Mesendoderm (in vitro differentiated cells): ENCODE data around the gene RGCC.
"Not testable (repeated sequence)": the region's sequence is repeated elsewhere in the genome, so short reads cannot be mapped to it uniquely, and the experiment has no call there.

ENCODE experiments used
- DNase-seq: peaks from one replicate; pipeline ENCODE4 v3.0.0; 2013
- H2AK5ac ChIP-seq: 2 replicates; pipeline ENCODE4 v1.6.1; 2013; ENCODE audit warnings: low read length, inconsistent platforms
- H2BK120ac ChIP-seq: 2 replicates; pipeline ENCODE4 v1.6.1; 2013; ENCODE audit warnings: low read depth, mild to moderate bottlenecking, low read length, moderate library complexity, mixed read lengths
- H2BK15ac ChIP-seq: replicated peaks from 2 replicates; pipeline ENCODE4 v1.6.1; 2013; ENCODE audit warnings: low read depth, mild to moderate bottlenecking, moderate library complexity
- H2BK5ac ChIP-seq: 2 replicates; pipeline ENCODE4 v1.6.1; 2013; ENCODE audit warnings: low read length, inconsistent platforms
- H3K18ac ChIP-seq: 2 replicates; pipeline ENCODE4 v1.6.1; 2013; ENCODE audit warnings: mild to moderate bottlenecking, low read length, mixed read lengths
- H3K23ac ChIP-seq: one replicate; pipeline ENCODE4 v1.6.1; 2013; ENCODE audit warnings: low read length
- H3K27ac ChIP-seq: 2 replicates; pipeline ENCODE4 v1.5.1; 2013; ENCODE audit warnings: low read depth, mild to moderate bottlenecking, inconsistent platforms, low read length, moderate library complexity
- H3K27me3 ChIP-seq: 2 replicates; pipeline ENCODE4 v1.6.1; 2013; ENCODE audit warnings: low read length, control low read depth, mild to moderate bottlenecking, inconsistent platforms; ENCODE audit not compliant: insufficient read depth, poor library complexity
- H3K36me3 ChIP-seq: 2 replicates; pipeline ENCODE4 v1.6.1; 2013; ENCODE audit warnings: low read length, inconsistent platforms; ENCODE audit not compliant: control insufficient read depth, insufficient read depth
- H3K4ac ChIP-seq: one replicate; pipeline ENCODE4 v1.6.1; 2013; ENCODE audit warnings: low read depth, mild to moderate bottlenecking, low read length, moderate library complexity
- H3K4me1 ChIP-seq: 2 replicates; pipeline ENCODE4 v1.6.1; 2013; ENCODE audit warnings: low read depth, low read length, inconsistent platforms; ENCODE audit not compliant: control insufficient read depth
- H3K4me2 ChIP-seq: 2 replicates; pipeline ENCODE4 v1.6.1; 2013; ENCODE audit warnings: low read length
- H3K4me3 ChIP-seq: 2 replicates; pipeline ENCODE4 v1.5.1; 2013; ENCODE audit warnings: mild to moderate bottlenecking, low read length
- H3K56ac ChIP-seq: one replicate; pipeline ENCODE4 v1.6.1; 2013; ENCODE audit warnings: low read length
- H3K79me1 ChIP-seq: 2 replicates; pipeline ENCODE4 v1.6.1; 2013; ENCODE audit warnings: low read length, inconsistent platforms
- H3K79me2 ChIP-seq: 2 replicates; pipeline ENCODE4 v1.6.1; 2013; ENCODE audit warnings: mild to moderate bottlenecking, low read length; ENCODE audit not compliant: control insufficient read depth, insufficient read depth
- H3K9ac ChIP-seq: 2 replicates; pipeline ENCODE4 v1.6.1; 2013; ENCODE audit warnings: low read length, inconsistent platforms
- H4K5ac ChIP-seq: one replicate; pipeline ENCODE4 v1.6.1; 2013; ENCODE audit warnings: low read length
- H4K8ac ChIP-seq: one replicate; pipeline ENCODE4 v1.6.1; 2013; ENCODE audit warnings: low read depth, mild to moderate bottlenecking, control low read depth, low read length, moderate library complexity
- WGBS: extraction: QIAGEN DNeasy Blood & Tissue Kit; methylation state at CpG from one replicate; pipeline ENCODE4 v1.1.7; 2013; ENCODE audit warnings: low lambda C conversion rate, missing lambda C conversion rate; ENCODE audit not compliant: insufficient coverage; ENCODE audit errors: extremely low coverage; 5-methylcytosine and 5-hydroxymethylcytosine counted together

RGCC gene

GRCh38 chr13:41503356-41503755 is 46.0 kb downstream of the RGCC start:
- no peak overlapping the region for H3K23ac ChIP-seq
- WGBS, result no CpG with 5 or more reads among the region's 3 CpGs
- no peak overlapping the region for H2BK5ac ChIP-seq
- H3K36me3 ChIP-seq, result no peaks in the 10 kb centered on the region
- no peak overlapping the region for H4K5ac ChIP-seq
- H2AK5ac ChIP-seq, result no peak overlapping the region
- no peak for DNase-seq
- H3K56ac ChIP-seq, result no peak overlapping the region
- no peak overlapping the region for H3K9ac ChIP-seq
- H3K79me2 ChIP-seq, result no peaks in the 10 kb centered on the region
- H4K8ac ChIP-seq, result no peak overlapping the region
- no peaks in the 10 kb centered on the region for H3K79me1 ChIP-seq
- no peaks in the 10 kb centered on the region for H3K4me1 ChIP-seq
- H3K4me3 ChIP-seq, result no peak overlapping the region
- H3K4me2 ChIP-seq, result no peak overlapping the region
- no peak overlapping the region for H3K18ac ChIP-seq
- no peak overlapping the region for H3K27ac ChIP-seq
- no peak overlapping the region for H3K4ac ChIP-seq
- H3K27me3 ChIP-seq, result no peaks in the 10 kb centered on the region
- no peak overlapping the region for H2BK15ac ChIP-seq
- no peak overlapping the region for H2BK120ac ChIP-seq

DNA sequence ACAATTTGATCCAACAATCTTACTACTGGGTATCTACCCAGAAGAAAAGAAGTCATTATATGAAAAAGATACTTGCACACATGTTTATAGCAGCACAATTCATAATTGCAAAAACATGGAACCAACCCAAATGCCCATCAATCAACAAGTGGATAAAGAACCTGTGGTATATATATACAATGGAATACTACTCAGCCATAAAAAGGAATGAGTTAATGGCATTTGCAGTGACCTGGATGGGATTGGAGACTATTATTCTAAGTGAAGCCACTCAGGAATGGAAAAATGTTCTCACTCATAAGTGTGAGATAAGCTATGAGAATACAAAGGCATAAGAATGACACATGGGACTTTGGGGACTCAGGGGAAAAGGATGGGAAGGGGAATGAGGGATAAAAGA is 47.3 kb downstream of the RGCC start:
- H3K23ac ChIP-seq, H3K56ac ChIP-seq, H3K4ac ChIP-seq, DNase-seq, H3K27me3 ChIP-seq, H3K79me1 ChIP-seq, H3K36me3 ChIP-seq, H2BK120ac ChIP-seq, H3K4me2 ChIP-seq, H3K27ac ChIP-seq, H3K18ac ChIP-seq, H3K79me2 ChIP-seq, H4K8ac ChIP-seq, H3K4me1 ChIP-seq, H2BK15ac ChIP-seq, H4K5ac ChIP-seq, H3K9ac ChIP-seq, H2BK5ac ChIP-seq, H2AK5ac ChIP-seq, H3K4me3 ChIP-seq: not testable (repeated sequence)

DNA sequence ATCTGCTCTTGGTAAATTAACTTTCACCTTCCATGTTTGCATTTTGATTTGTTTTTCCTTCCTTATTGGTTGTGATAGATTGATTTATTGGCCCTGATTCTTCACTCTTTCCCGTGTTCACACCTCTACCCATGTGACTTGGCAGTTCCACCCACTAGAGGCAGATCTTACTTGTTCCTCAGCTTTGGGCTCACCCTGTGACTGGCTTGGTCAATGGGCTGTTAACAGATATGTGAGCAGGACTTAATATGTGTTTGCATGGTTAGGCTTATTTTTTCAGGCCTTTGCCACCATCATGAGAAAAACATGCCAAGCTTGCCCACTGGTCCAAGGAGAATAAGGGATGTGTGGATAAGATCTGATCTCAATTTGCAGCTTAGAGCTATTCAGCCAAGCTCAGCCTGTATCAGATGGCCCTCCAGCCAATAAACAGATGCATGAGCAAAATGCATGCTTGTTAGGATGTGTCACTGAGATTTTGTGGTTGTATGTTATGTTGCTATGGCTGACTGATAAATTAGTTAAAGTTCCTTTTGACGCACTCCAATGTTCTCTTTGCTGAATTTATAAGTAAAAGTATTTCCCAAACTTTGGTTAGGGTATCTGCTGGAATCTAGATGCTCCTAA is 48.0 kb downstream of the RGCC start:
- H3K36me3 ChIP-seq, result no peaks in the 10 kb centered on the region
- no peak overlapping the region for H3K56ac ChIP-seq
- no peaks in the 10 kb centered on the region for H3K79me2 ChIP-seq
- no peak overlapping the region for H3K4me2 ChIP-seq
- no peak overlapping the region for H4K5ac ChIP-seq
- H3K79me1 ChIP-seq, result no peaks in the 10 kb centered on the region
- H3K27me3 ChIP-seq, result no peaks in the 10 kb centered on the region
- H4K8ac ChIP-seq, result no peak overlapping the region
- H2AK5ac ChIP-seq, result no peak overlapping the region
- no peak overlapping the region for H3K23ac ChIP-seq
- H3K9ac ChIP-seq, result no peak overlapping the region
- WGBS, result no CpG with 5 or more reads among the region's 2 CpGs
- no peak overlapping the region for H2BK120ac ChIP-seq
- no peak overlapping the region for H2BK15ac ChIP-seq
- H3K18ac ChIP-seq, result no peak overlapping the region
- no peak overlapping the region for H3K4me3 ChIP-seq
- H2BK5ac ChIP-seq, result no peak overlapping the region
- no peak overlapping the region for H3K4ac ChIP-seq
- H3K27ac ChIP-seq, result no peak overlapping the region
- no peaks in the 10 kb centered on the region for H3K4me1 ChIP-seq
- no peak for DNase-seq

DNA sequence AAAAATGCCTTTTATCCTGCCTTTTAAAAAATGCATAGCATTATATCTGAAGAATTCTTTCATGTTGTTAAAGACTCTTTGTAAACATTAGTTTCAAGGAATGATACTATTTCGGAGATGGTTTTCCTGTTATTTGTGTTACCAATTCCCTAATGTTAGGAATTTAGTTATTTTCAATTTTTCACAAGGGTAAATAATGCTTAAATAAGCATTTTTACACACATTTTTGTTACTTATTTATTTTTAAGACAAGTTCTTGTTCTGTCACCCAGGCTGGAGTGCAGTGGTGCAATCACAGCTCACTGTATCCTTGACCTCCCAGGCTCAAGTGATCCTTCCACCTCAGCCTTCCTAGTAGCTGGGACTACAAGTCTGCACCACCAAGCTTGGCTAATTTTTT is 49.0 kb downstream of the RGCC start:
- Histone ChIP-seq H3K79me1 (no peaks in the 10 kb centered on the region), H2AK5ac (no peak overlapping the region), H3K4me3 (no peak overlapping the region), H3K56ac (no peak overlapping the region), H3K23ac (no peak overlapping the region), H3K36me3 (no peaks in the 10 kb centered on the region), H2BK120ac (no peak overlapping the region), H3K4me2 (no peak overlapping the region), H2BK15ac (no peak overlapping the region), H4K5ac (no peak overlapping the region), H3K79me2 (no peaks in the 10 kb centered on the region), H3K18ac (no peak overlapping the region), H2BK5ac (no peak overlapping the region), H3K27me3 (no peaks in the 10 kb centered on the region), H3K4ac (no peak overlapping the region), H3K4me1 (no peaks in the 10 kb centered on the region), H4K8ac (no peak overlapping the region), H3K9ac (no peak overlapping the region), H3K27ac (no peak overlapping the region)
- WGBS, result no CpG with 5 or more reads among the region's 1 CpG
- no peak for DNase-seq

DNA sequence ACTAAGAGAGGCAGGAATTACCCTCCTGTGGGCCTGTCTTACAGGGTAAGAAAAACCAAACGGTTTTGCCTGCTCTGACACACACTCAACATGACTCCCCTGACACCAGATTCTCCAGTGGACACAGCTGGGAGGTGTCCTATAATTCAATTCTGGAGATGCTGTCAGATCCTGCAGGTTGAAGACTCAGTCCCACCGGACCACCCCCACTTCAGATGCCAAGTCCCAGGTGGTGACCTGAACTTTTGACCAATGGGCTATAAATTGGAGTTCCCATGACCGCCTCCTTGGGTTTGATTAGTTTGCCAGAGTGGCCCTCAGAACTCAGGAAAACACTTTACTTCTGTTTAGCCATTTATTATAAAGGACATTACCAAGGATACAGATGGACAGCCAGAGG is 52.6 kb downstream of the RGCC start:
- no CpG with 5 or more reads among the region's 3 CpGs for WGBS
- Histone ChIP-seq H3K4me2 (no peak overlapping the region), H3K4ac (no peak overlapping the region), H3K4me1 (no peaks in the 10 kb centered on the region), H2BK15ac (no peak overlapping the region), H2AK5ac (no peak overlapping the region), H3K56ac (no peak overlapping the region), H3K36me3 (no peaks in the 10 kb centered on the region), H3K23ac (no peak overlapping the region), H3K27ac (no peak overlapping the region), H3K4me3 (no peak overlapping the region), H2BK120ac (no peak overlapping the region), H3K79me1 (no peaks in the 10 kb centered on the region), H4K8ac (no peak overlapping the region), H3K18ac (no peak overlapping the region), H3K79me2 (no peaks in the 10 kb centered on the region), H3K27me3 (no peaks in the 10 kb centered on the region), H4K5ac (no peak overlapping the region), H3K9ac (no peak overlapping the region), H2BK5ac (no peak overlapping the region)
- no peak for DNase-seq

GRCh38 chr13:41511827-41512226 is 54.5 kb downstream of the RGCC start:
- WGBS, result no CpG with 5 or more reads among the region's 1 CpG
- H3K9ac ChIP-seq, result no peak overlapping the region

More at GRCh38 chr13:41511827-41512226, 54.5 kb downstream of the RGCC start:
- Histone ChIP-seq H3K56ac (no peak overlapping the region), H3K79me1 (no peaks in the 10 kb centered on the region), H4K5ac (no peak overlapping the region), H3K4ac (no peak overlapping the region), H3K27ac (no peak overlapping the region), H2BK120ac (no peak overlapping the region), H3K4me2 (no peak overlapping the region), H3K18ac (no peak overlapping the region), H2BK5ac (no peak overlapping the region), H2BK15ac (no peak overlapping the region), H3K4me3 (no peak overlapping the region), H2AK5ac (no peak overlapping the region), H3K79me2 (no peaks in the 10 kb centered on the region), H3K27me3 (no peaks in the 10 kb centered on the region), H3K4me1 (no peaks in the 10 kb centered on the region), H3K23ac (no peak overlapping the region), H3K36me3 (no peaks in the 10 kb centered on the region), H4K8ac (no peak overlapping the region)
- DNase-seq, result no peak
